ENCODE measurements around the gene DMRTB1. TPM values are rescaled to one million over a fixed set of nuclear protein-coding genes. Genes with fewer than 3 reads are reported as not detected.

Gene DMRTB1
- total and polyA plus RNA-seq, 2 of the 4 experiments (the other 2 are of a cell fraction): not detected

DNA sequence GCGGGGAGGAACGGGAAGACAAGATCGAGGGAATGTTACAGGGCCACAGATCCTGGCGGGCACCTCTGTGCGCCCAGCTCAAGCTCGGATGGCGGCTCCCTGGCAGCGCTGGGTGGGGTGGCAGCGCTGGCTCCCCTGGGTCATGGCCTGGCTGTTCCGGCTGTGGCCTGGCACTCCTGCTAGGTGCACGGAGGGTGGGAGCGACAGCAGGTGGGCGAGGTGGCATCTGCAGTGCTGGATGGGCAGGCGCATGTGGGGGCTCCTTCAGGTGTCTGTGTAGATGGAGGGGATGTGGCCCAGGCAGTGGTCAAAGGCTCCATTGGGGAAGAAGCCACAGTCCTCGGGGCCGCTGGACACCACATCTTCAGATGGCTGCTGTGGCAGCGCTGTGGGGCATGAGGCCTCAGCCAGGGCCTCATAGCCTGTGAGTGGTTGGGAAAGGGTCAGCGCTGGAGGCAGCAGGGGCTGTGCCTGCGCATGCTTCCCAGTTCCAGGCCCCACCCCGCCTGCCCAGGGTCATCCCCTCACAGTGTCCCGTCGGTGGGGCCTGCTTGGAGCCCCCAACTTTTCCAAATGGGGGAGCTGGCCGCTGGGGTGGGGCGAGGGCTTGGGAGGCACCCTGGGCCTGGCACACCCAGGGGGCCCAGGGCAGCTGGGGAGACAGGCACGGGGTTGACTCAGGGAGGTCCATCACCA is 47.3 kb downstream of the DMRTB1 start:
- no peak overlapping the region for H3K27ac ChIP-seq (ENCODE audit: insufficient read depth, low read length)
- H3K18ac ChIP-seq (ENCODE audit: low read depth, low read length): no peak overlapping the region
- H4K5ac ChIP-seq (ENCODE audit: low read depth, low read length): no peak overlapping the region
- H3K4me3 ChIP-seq (ENCODE audit: insufficient read depth, low read depth, low read length): no peak overlapping the region
- no peak overlapping the region for H2AK9ac ChIP-seq (replicated peaks; ENCODE audit: low read depth, low read length, poor library complexity)
- H3K9me3 ChIP-seq (ENCODE audit: control insufficient read depth, insufficient read depth, low read length): no peaks in the 10 kb centered on the region
- no peak overlapping the region for H3K9ac ChIP-seq (ENCODE audit: low read depth, low read length)
- no peak overlapping the region for H3K4ac ChIP-seq (ENCODE audit: low read depth, low read length)
- no peak overlapping the region for H2BK5ac ChIP-seq (ENCODE audit: low read depth, low read length, poor library complexity, severe bottlenecking)
- intact Hi-C loops (cut with micrococcal nuclease): no loop called here
- no peak overlapping the region for H2BK20ac ChIP-seq (ENCODE audit: low read depth, low read length)
- in situ Hi-C loops (cut with MboI; ENCODE audit: low sequenced_read_pairs): no loop called here
- H3K14ac ChIP-seq (replicated peaks; ENCODE audit: low read depth, low read length): no peak overlapping the region
- H3K79me1 ChIP-seq (ENCODE audit: low read depth in 1 of 2, low read length in 2 of 2): no peaks in the 10 kb centered on the region
- DNase-seq (no peak), ATAC-seq (ENCODE audit: low read depth) (no peak)
- H4K20me1 ChIP-seq (ENCODE audit: insufficient read depth, low read length): no peaks in the 10 kb centered on the region
- WGBS, 2 experiments (ENCODE audit: extremely low coverage in 2 of 2, insufficient read length in 1 of 2): 91% methylated on average over 9 of the region's 25 CpGs; no CpG with 5 or more reads in 1 of the 2 experiments
- H4K91ac ChIP-seq (ENCODE audit: insufficient read depth, low read depth, low read length): no peak overlapping the region
- dilution Hi-C loops (cut with HindIII; ENCODE audit: low sequenced_read_pairs, unreplicated experiment): no loop called here
- H3K4me1 ChIP-seq (ENCODE audit: control insufficient read depth, insufficient read depth, low read length): peaks cover 3% of the 10 kb centered on the region; the same call in 1 of the 2 replicates
- no peaks in the 10 kb centered on the region for H3K9me1 ChIP-seq (ENCODE audit: insufficient read depth, low read length)
- H3K36me3 ChIP-seq (ENCODE audit: control insufficient read depth, insufficient read depth, low read length): no peaks in the 10 kb centered on the region
- ChIA-PET CTCF (no interaction called here), POLR2A (ENCODE audit: unreplicated experiment) (no interaction called here)
- no peak overlapping the region for H4K8ac ChIP-seq (ENCODE audit: low read depth in 2 of 2, low read length in 2 of 2)
- H2BK15ac ChIP-seq (ENCODE audit: low read depth, low read length): no peak overlapping the region
- TF ChIP-seq RFX5 (IDR thresholded peaks at IDR 0.05; ENCODE audit: low read depth, low read length): no peak
- TF ChIP-seq MAFK (IDR thresholded peaks at IDR 0.05; ENCODE audit: low read depth, low read length): no peak
- no peak overlapping the region for H2BK120ac ChIP-seq (ENCODE audit: low read depth, low read length)
- no peak overlapping the region for H3K4me2 ChIP-seq (ENCODE audit: low read depth, low read length)
- H3K23ac ChIP-seq (ENCODE audit: low read depth, low read length): no peak overlapping the region
- no peak overlapping the region for H3K56ac ChIP-seq (ENCODE audit: extremely low read depth, insufficient read depth, low read length)
- H3K27me3 ChIP-seq (ENCODE audit: control insufficient read depth, insufficient read depth, low read length): peaks cover 6% of the 10 kb centered on the region
- H2AK5ac ChIP-seq (ENCODE audit: low read depth, low read length): no peak overlapping the region
- H2AFZ ChIP-seq (replicated peaks; ENCODE audit: low read length, poor library complexity): no peak overlapping the region
- BruUV-seq (replicated peaks): no TSS peak
